CD14-positive monocyte (primary cell): ENCODE results near the gene WFDC1. TPM values are rescaled to one million over a fixed set of nuclear protein-coding genes. Genes with fewer than 3 reads are reported as not detected.
A peak's percentile ranks its signal among the peaks of the same experiment; 100 is the strongest.

Experiments
- DNase-seq, 3 donors: peaks; one replicate each; pipeline ENCODE4 v3.0.0-alpha.2; 2011 to 2022
- H2AFZ ChIP-seq: 2 replicates; pipeline ENCODE4 v1.6.0; 2012; ENCODE audit warnings: mild to moderate bottlenecking, low read depth, low read length, inconsistent platforms; ENCODE audit not compliant: insufficient read depth, poor library complexity, severe bottlenecking
- H3K27ac ChIP-seq, 2 donors: 1 replicate in 1 of 2; 2 replicates in 1 of 2; pipeline ENCODE4 v1.5.1; 2012 to 2013; ENCODE audit warnings: low read length in 2 of 2, control low read depth in 1 of 2, inconsistent platforms in 1 of 2, low read depth in 1 of 2, mild to moderate bottlenecking in 1 of 2
- H3K27me3 ChIP-seq, 2 donors: one replicate each; pipeline versions ENCODE4 v1.6.0 to v1.6.1; 2011 to 2013; ENCODE audit warnings: low read length in 2 of 2; ENCODE audit not compliant: control insufficient read depth in 2 of 2, insufficient read depth in 2 of 2
- H3K36me3 ChIP-seq, 2 donors: replicated peaks in 1 of 2; 1 replicate in 1 of 2; 2 replicates in 1 of 2; pipeline versions ENCODE4 v1.5.1 to v1.6.1; 2012 to 2013; ENCODE audit warnings: low read length in 2 of 2, control low read depth in 1 of 2, inconsistent platforms in 1 of 2, mild to moderate bottlenecking in 1 of 2; ENCODE audit not compliant: insufficient read depth in 2 of 2, control insufficient read depth in 1 of 2
- H3K4me1 ChIP-seq, 2 donors: 1 replicate in 1 of 2; 2 replicates in 1 of 2; pipeline versions ENCODE4 v1.5.1 to v1.6.1; 2012 to 2013; ENCODE audit warnings: low read length in 2 of 2, control low read depth in 1 of 2, inconsistent platforms in 1 of 2, mild to moderate bottlenecking in 1 of 2, moderate library complexity in 1 of 2; ENCODE audit not compliant: insufficient read depth in 2 of 2, control insufficient read depth in 1 of 2
- H3K4me2 ChIP-seq: replicated peaks from 2 replicates; pipeline ENCODE3; 2012; ENCODE audit warnings: low read length, moderate library complexity, mild to moderate bottlenecking; ENCODE audit not compliant: poor library complexity, severe bottlenecking; ENCODE audit errors: extremely low read depth
- H3K4me3 ChIP-seq, 3 experiments: fragments of 200-600 bp in 1 of 3; sonication (generic) in 1 of 3; replicated peaks in 1 of 3; 1 replicate in 2 of 3; 2 replicates in 1 of 3; pipeline ENCODE4 v1.5.1; 2011 to 2013; ENCODE audit warnings: low read length in 3 of 3, mild to moderate bottlenecking in 3 of 3, control low read depth in 2 of 3, low read depth in 2 of 3, inconsistent platforms in 1 of 3, moderate library complexity in 1 of 3
- H3K79me2 ChIP-seq: 2 replicates; pipeline ENCODE4 v1.6.0; 2012; ENCODE audit warnings: mild to moderate bottlenecking, control low read depth, inconsistent platforms, low read length, moderate library complexity; ENCODE audit not compliant: insufficient read depth
- H3K9ac ChIP-seq: 2 replicates; pipeline ENCODE4 v1.6.0; 2017; ENCODE audit warnings: low read length, mild to moderate bottlenecking; ENCODE audit not compliant: insufficient read depth, poor library complexity, severe bottlenecking
- H3K9me3 ChIP-seq, 2 donors: replicated peaks in 1 of 2; 1 replicate in 1 of 2; 2 replicates in 1 of 2; pipeline versions ENCODE4 v1.5.1 to v1.6.1; 2012 to 2013; ENCODE audit warnings: low read length in 2 of 2, control low read depth in 1 of 2; ENCODE audit not compliant: control insufficient read depth in 1 of 2, insufficient read depth in 1 of 2
- H4K20me1 ChIP-seq: 2 replicates; pipeline ENCODE4 v1.6.0; 2012; ENCODE audit warnings: mild to moderate bottlenecking, low read length, control low read depth, moderate library complexity; ENCODE audit not compliant: insufficient read depth
- H3K27ac Mint-ChIP-seq, 7 donors: one replicate each; pipeline ENCODE4 v1.8.0; 2020; ENCODE audit warnings: mild to moderate bottlenecking in 7 of 7, mixed read lengths in 7 of 7, moderate library complexity in 6 of 7, inconsistent platforms in 2 of 7
- H3K27me3 Mint-ChIP-seq, 3 donors: one replicate each; pipeline ENCODE4 v1.8.0; 2021 to 2022; ENCODE audit warnings: low read depth in 3 of 3, mild to moderate bottlenecking in 3 of 3, mixed read lengths in 3 of 3, moderate library complexity in 3 of 3, inconsistent platforms in 1 of 3
- H3K36me3 Mint-ChIP-seq, 2 donors: one replicate each; pipeline ENCODE4 v1.8.0; 2020; ENCODE audit warnings: mixed read lengths in 2 of 2, inconsistent platforms in 1 of 2, mild to moderate bottlenecking in 1 of 2
- H3K4me1 Mint-ChIP-seq: one replicate; pipeline ENCODE4 v1.8.0; 2020; ENCODE audit warnings: mild to moderate bottlenecking, mixed read lengths
- H3K4me3 Mint-ChIP-seq, 2 donors: one replicate each; pipeline ENCODE4 v1.8.0; 2020; ENCODE audit warnings: mild to moderate bottlenecking in 2 of 2, mixed read lengths in 2 of 2, moderate library complexity in 1 of 2
- H3K9me3 Mint-ChIP-seq, 7 donors: one replicate each; pipeline ENCODE4 v1.8.0; 2020 to 2022; ENCODE audit warnings: mixed read lengths in 7 of 7, mild to moderate bottlenecking in 6 of 7, moderate library complexity in 6 of 7, inconsistent platforms in 2 of 7
- CTCF ChIP-seq: fragments of 200-600 bp; IDR thresholded peaks from one replicate; pipeline ENCODE4 v1.8.0; 2022; ENCODE audit warnings: antibody characterized with exemption, mild to moderate bottlenecking
- WGBS: methylation state at CpG from one replicate; pipeline ENCODE4 v1.1.5; 2013; ENCODE audit warnings: missing lambda C conversion rate; ENCODE audit not compliant: insufficient coverage; 5-methylcytosine and 5-hydroxymethylcytosine counted together
- intact Hi-C, 2 donors: fragments of 100-400 bp; cut with micrococcal nuclease; formaldehyde crosslinking; loops; one replicate each; pipeline versions ENCODE4 v1.15.0 to v1.15.1; 2023
- polyA plus RNA-seq, 3 donors: library from polyadenylated mRNA; depleted of rRNA in 1 of 3; unstranded in 2 of 3; stranded (reverse) in 1 of 3; fragments of 300-500 nt in 2 of 3; fragments of >200 nt in 1 of 3; fragmentation: Illumina TruSeq in 2 of 3; gene quantifications; 1 replicate in 2 of 3; 2 replicates in 1 of 3; pipeline ENCODE4 v1.2.3, GENCODE V29; 2012 to 2021

The WFDC1 gene
- polyA plus RNA-seq, 3 donors = not detected

GRCh38 chr16:84270531-84270930 lies 24.1 kb upstream of the WFDC1 start:
- H3K4me1 Mint-ChIP-seq = no peaks in the 10 kb centered on the region
- H3K9me3 Mint-ChIP-seq = peaks cover 0 to 5% (median 1%) of the 10 kb centered on the region in 7 donors
- no peak for TF ChIP-seq CTCF
- Histone ChIP-seq H3K27me3 (no peaks in the 10 kb centered on the region), H2AFZ (no peak overlapping the region), H3K36me3 (no peaks in the 10 kb centered on the region), H3K9me3 (no peaks in the 10 kb centered on the region), H3K27ac (no peak overlapping the region), H4K20me1 (no peaks in the 10 kb centered on the region), H3K79me2 (no peaks in the 10 kb centered on the region), H3K4me2 (no peak overlapping the region), H3K4me3 (no peak overlapping the region), H3K9ac (no peak overlapping the region), H3K4me1 (no peaks in the 10 kb centered on the region)
- intact Hi-C loops = loop anchor here (10.0 kb wide), 3 partner anchors 234 to 454 kb away; partner anchors contain the start of gene MEAK7 (in 1 of the 2)
- H3K27ac Mint-ChIP-seq = peak overlapping the region in 1 of 7 donors; percentile 36
- H3K36me3 Mint-ChIP-seq = no peaks in the 10 kb centered on the region
- 81% methylated on average over 10 of the region's 10 CpGs for WGBS
- H3K27me3 Mint-ChIP-seq = peaks cover 0 to 10% (median 3%) of the 10 kb centered on the region in 3 donors
- H3K4me3 Mint-ChIP-seq = no peak overlapping the region
- no peak for DNase-seq

- no peaks in the 10 kb centered on the region for H3K36me3 Mint-ChIP-seq
- no peak for TF ChIP-seq CTCF
- no peaks in the 10 kb centered on the region for H3K27me3 ChIP-seq
These were observed 23.6 kb upstream of the WFDC1 start for GRCh38 chr16:84271037-84271436.

More at GRCh38 chr16:84271037-84271436, 23.6 kb upstream of the WFDC1 start:
- no peaks in the 10 kb centered on the region for H3K79me2 ChIP-seq
- H3K4me2 ChIP-seq = no peak overlapping the region
- H3K9ac ChIP-seq = no peak overlapping the region
- no peak overlapping the region for H3K27ac ChIP-seq
- intact Hi-C loops = loop anchor here (10.0 kb wide), 3 partner anchors 234 to 454 kb away; partner anchors contain the start of gene MEAK7 (in 1 of the 2)
- Mint-ChIP-seq H3K27ac (peak overlapping the region in 1 of 7 donors; percentile 36), H3K4me1 (no peaks in the 10 kb centered on the region), H3K4me3 (no peak overlapping the region), H3K9me3 (peaks cover 0 to 4% (median 1%) of the 10 kb centered on the region in 7 donors), H3K27me3 (peaks cover 0 to 6% (median 3%) of the 10 kb centered on the region in 3 donors)
- no peaks in the 10 kb centered on the region for H3K9me3 ChIP-seq
- no peaks in the 10 kb centered on the region for H3K36me3 ChIP-seq
- no peak for DNase-seq
- WGBS = 100% methylated on average over 1 of the region's 1 CpG
- no peaks in the 10 kb centered on the region for H4K20me1 ChIP-seq
- no peak overlapping the region for H3K4me3 ChIP-seq
- H3K4me1 ChIP-seq = no peaks in the 10 kb centered on the region
- no peak overlapping the region for H2AFZ ChIP-seq
